HepG2 (cell line): Measurements from ENCODE around the gene TMEM232. TPM values are rescaled to one million over a fixed set of nuclear protein-coding genes. Genes with fewer than 3 reads are reported as not detected.

ENCODE experiments used
- ATAC-seq: fragments of 200-7000 bp; cut with Tn5 transposase; 3 replicates; pipeline ENCODE4 v1.9.1; 2020; ENCODE audit warnings: mild to moderate bottlenecking, moderate library complexity
- BruUV-seq: library from RNA; stranded (reverse); fragments of 400-500 nt; replicated peaks from 2 replicates; lab custom pipeline; 2021; lab: Mats Ljungman, UMichigan
- CTCF ChIA-PET: fragments of 300-600 bp; formaldehyde crosslinking; extraction: SDS; loops from one replicate; lab custom pipeline; 2021; ENCODE audit warnings: low total read pairs, inconsistent platforms, low intra/inter-chr PET ratio; lab: Yijun Ruan, JAX
- POLR2A ChIA-PET: fragments of 350-600 bp; sonication (Branson Sonifier 250); formaldehyde crosslinking; loops from one replicate; lab custom pipeline; 2020; ENCODE audit warnings: antibody characterized with exemption, inconsistent platforms; lab: Yijun Ruan, JAX
- DNase-seq: peaks from one replicate; pipeline ENCODE4 v3.0.0-alpha.2; 2015; ENCODE audit warnings: low spot score
- FAIRE-seq: peaks from 3 replicates; lab custom pipeline; 2011; peaks lifted over from hg19 to GRCh38; lab: Jason Lieb, UNC
- H2AFZ ChIP-seq: one replicate; pipeline ENCODE4 v1.6.1; 2011; ENCODE audit warnings: low read length, inconsistent platforms
- H3K27ac ChIP-seq: fragments of 300-600 bp; 3 replicates; pipeline ENCODE4 v1.8.0; 2011; ENCODE audit warnings: mixed run types, mild to moderate bottlenecking, mixed read lengths, low read length, inconsistent platforms; ENCODE audit not compliant: insufficient read depth; ENCODE audit errors: extremely low read length
- H3K27me3 ChIP-seq, 2 experiments: fragments of 200-600 bp in 1 of 2; 2 replicates in 1 of 2; 3 replicates in 1 of 2; pipeline versions ENCODE4 v1.6.0 to v1.8.0; 2011; ENCODE audit warnings: low read length in 2 of 2, mild to moderate bottlenecking in 2 of 2, moderate library complexity in 2 of 2, inconsistent platforms in 1 of 2; ENCODE audit not compliant: insufficient read depth in 2 of 2, control insufficient read depth in 1 of 2
- H3K36me3 ChIP-seq, 2 experiments: fragments of 200-600 bp in 1 of 2; replicated peaks in 1 of 2; 2 replicates in 1 of 2; 3 replicates in 1 of 2; pipeline versions ENCODE4 v1.5.1 to v1.8.0; 2011; ENCODE audit warnings: low read length in 2 of 2, inconsistent platforms in 1 of 2; ENCODE audit not compliant: insufficient read depth in 2 of 2, control insufficient read depth in 1 of 2
- H3K4me1 ChIP-seq: 2 replicates; pipeline ENCODE4 v1.5.1; 2012; ENCODE audit warnings: low read length, inconsistent platforms; ENCODE audit not compliant: insufficient read depth
- H3K4me2 ChIP-seq: 2 replicates; pipeline ENCODE4 v1.6.0; 2011; ENCODE audit warnings: low read depth, low read length, inconsistent platforms
- H3K4me3 ChIP-seq, 3 experiments: fragments of 200-600 bp in 1 of 3; sonication (generic), shearing (Covaris generic) in 1 of 3; replicated peaks in 1 of 3; 2 replicates each; pipeline ENCODE4 v1.5.1; 2011 to 2016; ENCODE audit warnings: low read length in 3 of 3, inconsistent platforms in 2 of 3, low read depth in 2 of 3, mild to moderate bottlenecking in 2 of 3, control low read depth in 1 of 3, mixed read lengths in 1 of 3; ENCODE audit not compliant: insufficient read depth in 1 of 3
- H3K79me2 ChIP-seq: one replicate; pipeline ENCODE4 v1.6.1; 2011; ENCODE audit warnings: low read length, inconsistent platforms; ENCODE audit not compliant: insufficient read depth
- H3K9ac ChIP-seq: 2 replicates; pipeline ENCODE4 v1.6.0; 2011; ENCODE audit warnings: mild to moderate bottlenecking, low read depth, low read length, inconsistent platforms; ENCODE audit not compliant: insufficient read depth
- H3K9me3 ChIP-seq: 2 replicates; pipeline ENCODE4 v1.5.1; 2012; ENCODE audit warnings: mild to moderate bottlenecking, low read length
- H4K20me1 ChIP-seq: 2 replicates; pipeline ENCODE4 v1.6.0; 2011; ENCODE audit warnings: inconsistent platforms, mild to moderate bottlenecking, low read length, moderate library complexity; ENCODE audit not compliant: insufficient read depth
- CEBPB ChIP-seq: IDR thresholded peaks from 2 replicates; pipeline ENCODE4 v1.6.1; 2011; ENCODE audit warnings: low read depth, low read length, improper control_type of control experiment, borderline replicate concordance
- DNMT3B ChIP-seq: conservative IDR thresholded peaks from 2 replicates; pipeline ENCODE4 v1.6.1; 2016; ENCODE audit warnings: missing biosample characterization, control low read depth
- HNRNPH1 ChIP-seq: fragments of 200-400 bp; formaldehyde crosslinking; optimal IDR thresholded peaks from 2 replicates; pipeline ENCODE3; 2017; ENCODE audit warnings: mild to moderate bottlenecking, low read depth, low read length
- KDM3A ChIP-seq: IDR thresholded peaks from 2 replicates; pipeline ENCODE4 v1.6.1; 2018; ENCODE audit warnings: low read depth, missing compliant biosample characterization
- KMT2A ChIP-seq: sonication (generic); formaldehyde crosslinking; IDR thresholded peaks from 2 replicates; pipeline ENCODE4 v1.4.0; 2020; ENCODE audit warnings: missing genetic modification reagents
- REPIN1 ChIP-seq: sonication (generic); formaldehyde crosslinking; IDR thresholded peaks from 2 replicates; pipeline ENCODE4 v1.8.0; 2022; ENCODE audit warnings: missing genetic modification reagents, low read depth, mild to moderate bottlenecking, borderline replicate concordance
- SIN3A ChIP-seq: IDR thresholded peaks from 2 replicates; pipeline ENCODE4 v1.6.1; 2011; ENCODE audit warnings: low read depth, mild to moderate bottlenecking, control low read depth, low read length, borderline replicate concordance
- TARDBP ChIP-seq: sonication (generic); formaldehyde crosslinking; IDR thresholded peaks from 2 replicates; pipeline ENCODE4 v1.8.0; 2022; ENCODE audit warnings: mild to moderate bottlenecking, missing genetic modification reagents
- ZFYVE20 ChIP-seq: sonication (generic); formaldehyde crosslinking; IDR thresholded peaks from 2 replicates; pipeline ENCODE4 v1.8.0; 2023; ENCODE audit warnings: low read depth, mild to moderate bottlenecking, moderate library complexity, missing genetic modification reagents, borderline replicate concordance
- ZNF138 ChIP-seq: sonication (generic); formaldehyde crosslinking; IDR thresholded peaks from 2 replicates; pipeline ENCODE4 v1.5.0; 2020; ENCODE audit warnings: mild to moderate bottlenecking, low read depth, missing genetic modification reagents
- ZNF331 ChIP-seq: sonication (generic); formaldehyde crosslinking; IDR thresholded peaks from 2 replicates; pipeline ENCODE4 v1.4.0; 2020; ENCODE audit warnings: missing genetic modification reagents
- ZNF652 ChIP-seq: IDR thresholded peaks from 2 replicates; pipeline ENCODE4 v1.6.1; 2016; ENCODE audit warnings: low read depth, borderline replicate concordance
- ZNF775 ChIP-seq: sonication (generic); formaldehyde crosslinking; IDR thresholded peaks from 2 replicates; pipeline ENCODE4 v1.4.0; 2020; ENCODE audit warnings: missing genetic modification reagents, mild to moderate bottlenecking, moderate library complexity, borderline replicate concordance
- ZNF850 ChIP-seq: sonication (generic); formaldehyde crosslinking; conservative IDR thresholded peaks from 2 replicates; pipeline ENCODE4 v1.9.0; 2021; ENCODE audit warnings: mild to moderate bottlenecking, missing genetic modification reagents
- WGBS: methylation state at CpG from one replicate; pipeline ENCODE4 v1.1.6; 2017; ENCODE audit warnings: low lambda C conversion rate; 5-methylcytosine and 5-hydroxymethylcytosine counted together
- in situ Hi-C: cut with HindIII; loops from 2 replicates; pipeline ENCODE4 v1.10.0; 2017; ENCODE audit warnings: low pct_unique_long_range_greater_than_20kb; ENCODE audit not compliant: extremely low pct_ligation_motif_present
- intact Hi-C: fragments of 100-400 bp; cut with micrococcal nuclease; formaldehyde crosslinking; loops from one replicate; pipeline ENCODE4 v1.10.0; 2022; ENCODE audit not compliant: unreplicated experiment
- polyA plus RNA-seq, 8 experiments: library from polyadenylated mRNA; depleted of rRNA in 3 of 8; stranded (reverse) in 7 of 8; unstranded in 1 of 8; fragments of >200 nt; fragmentation: Illumina TruSeq in 4 of 8; extraction: Trizol in 4 of 8; gene quantifications; 2 replicates each; pipeline versions ENCODE4 v1.2.1 to v1.2.3, GENCODE V29; 2011 to 2016; ENCODE audit warnings: low read depth in 4 of 8, missing spikeins in 1 of 8, mixed read lengths in 1 of 8; ENCODE audit not compliant: insufficient read depth in 1 of 8
- total RNA-seq, 5 experiments: library from RNA; depleted of rRNA; stranded (reverse); fragments of >200 nt; fragmentation: Illumina TruSeq; extraction: Trizol; gene quantifications; 2 replicates each; pipeline ENCODE4 v1.2.3, GENCODE V29; 2016; ENCODE audit warnings: low read depth in 1 of 5
- TF ChIP-seq, protein P1 (sequence below): sonication (generic); formaldehyde crosslinking; IDR thresholded peaks from 2 replicates; pipeline ENCODE4 v1.4.0; 2020; ENCODE audit warnings: missing genetic modification reagents
- TF ChIP-seq, protein P2 (sequence below): sonication (generic); formaldehyde crosslinking; IDR thresholded peaks from 2 replicates; pipeline ENCODE4 v1.4.0; 2020; ENCODE audit warnings: low read depth, mild to moderate bottlenecking, missing genetic modification reagents
- TF ChIP-seq, protein P3 (sequence below): sonication (generic); formaldehyde crosslinking; IDR thresholded peaks from 2 replicates; pipeline ENCODE4 v1.9.0; 2021; ENCODE audit warnings: missing genetic modification reagents, borderline replicate concordance

TMEM232 gene
- total and polyA plus RNA-seq, 2 of the 13 experiments (the other 11 are each of a cell fraction or from before 2014, with no cell fraction given), result 0.29 to 0.71 TPM

DNA sequence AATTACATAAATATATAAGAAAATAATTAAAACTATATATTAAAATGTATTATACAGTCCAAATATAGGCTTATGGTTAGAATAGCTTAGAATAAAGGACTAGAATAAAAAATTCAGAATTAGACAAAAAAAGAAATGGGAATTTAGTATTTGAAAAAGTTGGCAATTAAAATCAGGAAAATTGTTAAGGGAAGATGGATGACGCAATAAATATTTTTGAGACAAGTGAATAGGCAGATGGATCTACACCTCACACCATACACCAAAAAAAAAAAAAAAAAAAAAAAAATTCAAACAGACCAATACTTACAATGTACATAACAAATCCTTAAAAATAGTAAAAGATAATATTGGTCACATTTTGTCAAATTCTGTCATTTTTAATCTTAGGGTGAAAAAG lies 200.7 kb downstream of the TMEM232 start:
- intact Hi-C loops (no loop called here), in situ Hi-C loops (no loop called here)
- TF ChIP-seq KMT2A (CRISPR knock-in tag), result no peak
- TF ChIP-seq CEBPB, result peak; percentile 49; the same call in 1 of the 2 replicates
- 97% methylated on average over 1 of the region's 1 CpG for WGBS
- CTCF ChIA-PET, result no interaction called here
- Histone ChIP-seq H3K36me3 (no peaks in the 10 kb centered on the region), H3K4me3 (no peak overlapping the region), H3K27me3 (no peaks in the 10 kb centered on the region), H3K79me2 (no peaks in the 10 kb centered on the region), H3K9me3 (peaks cover 5% of the 10 kb centered on the region; the same call in 1 of the 2 replicates), H2AFZ (no peak overlapping the region), H3K4me2 (no peak overlapping the region), H3K27ac (no peak overlapping the region), H4K20me1 (no peaks in the 10 kb centered on the region), H3K4me1 (no peaks in the 10 kb centered on the region), H3K9ac (no peak overlapping the region)
- ATAC-seq (no peak), FAIRE-seq (no peak), DNase-seq (no peak)
- BruUV-seq, result no TSS peak
- POLR2A ChIA-PET, result no interaction called here

DNA sequence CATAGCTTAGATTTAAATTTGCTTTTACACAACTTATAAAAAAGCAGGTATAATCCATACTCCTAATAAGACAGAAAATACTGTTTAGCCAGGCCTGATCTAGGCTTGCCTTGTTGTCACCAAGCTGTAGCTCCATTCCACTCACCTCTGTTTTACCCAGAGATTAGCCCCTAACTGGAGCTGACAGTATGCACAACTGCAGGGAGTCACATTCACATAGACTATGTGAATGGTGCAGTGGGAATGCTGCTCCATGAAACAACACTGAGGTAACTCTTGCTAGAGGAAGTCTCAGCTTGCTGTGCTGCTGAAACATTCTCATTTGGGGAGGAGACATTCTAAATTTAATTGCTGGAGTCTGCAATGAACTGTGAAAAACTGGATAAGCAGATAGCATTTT lies 209.1 kb downstream of the TMEM232 start:
- Histone ChIP-seq H3K4me1 (no peaks in the 10 kb centered on the region), H4K20me1 (no peaks in the 10 kb centered on the region), H3K27me3 (no peaks in the 10 kb centered on the region), H3K9ac (no peak overlapping the region), H3K79me2 (no peaks in the 10 kb centered on the region), H3K27ac (no peak overlapping the region), H3K36me3 (no peaks in the 10 kb centered on the region), H3K9me3 (peaks cover 5% of the 10 kb centered on the region; the same call in 1 of the 2 replicates), H3K4me2 (no peak overlapping the region), H2AFZ (no peak overlapping the region), H3K4me3 (no peak overlapping the region)
- CTCF ChIA-PET, result no interaction called here
- DNase-seq (no peak), ATAC-seq (no peak), FAIRE-seq (no peak)
- BruUV-seq, result no TSS peak
- POLR2A ChIA-PET, result no interaction called here
- in situ Hi-C loops, result no loop called here
- intact Hi-C loops, result no loop called here
- no peak for TF ChIP-seq ZNF775 (CRISPR knock-in tag)
- TF ChIP-seq ZNF331 (CRISPR knock-in tag), result no peak
- TF ChIP-seq, protein P1, sequence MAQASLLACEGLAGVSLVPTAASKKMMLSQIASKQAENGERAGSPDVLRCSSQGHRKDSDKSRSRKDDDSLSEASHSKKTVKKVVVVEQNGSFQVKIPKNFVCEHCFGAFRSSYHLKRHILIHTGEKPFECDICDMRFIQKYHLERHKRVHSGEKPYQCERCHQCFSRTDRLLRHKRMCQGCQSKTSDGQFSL, result no peak
- TF ChIP-seq TARDBP (CRISPR knock-in tag), result no peak
- TF ChIP-seq, protein P2, sequence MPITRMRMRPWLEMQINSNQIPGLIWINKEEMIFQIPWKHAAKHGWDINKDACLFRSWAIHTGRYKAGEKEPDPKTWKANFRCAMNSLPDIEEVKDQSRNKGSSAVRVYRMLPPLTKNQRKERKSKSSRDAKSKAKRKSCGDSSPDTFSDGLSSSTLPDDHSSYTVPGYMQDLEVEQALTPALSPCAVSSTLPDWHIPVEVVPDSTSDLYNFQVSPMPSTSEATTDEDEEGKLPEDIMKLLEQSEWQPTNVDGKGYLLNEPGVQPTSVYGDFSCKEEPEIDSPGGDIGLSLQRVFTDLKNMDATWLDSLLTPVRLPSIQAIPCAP, result no peak
- no peak for TF ChIP-seq ZNF652 (CRISPR knock-in tag)
- no peak for TF ChIP-seq REPIN1 (CRISPR knock-in tag)
- no peak for TF ChIP-seq ZFYVE20 (CRISPR knock-in tag)
- TF ChIP-seq, protein P3, sequence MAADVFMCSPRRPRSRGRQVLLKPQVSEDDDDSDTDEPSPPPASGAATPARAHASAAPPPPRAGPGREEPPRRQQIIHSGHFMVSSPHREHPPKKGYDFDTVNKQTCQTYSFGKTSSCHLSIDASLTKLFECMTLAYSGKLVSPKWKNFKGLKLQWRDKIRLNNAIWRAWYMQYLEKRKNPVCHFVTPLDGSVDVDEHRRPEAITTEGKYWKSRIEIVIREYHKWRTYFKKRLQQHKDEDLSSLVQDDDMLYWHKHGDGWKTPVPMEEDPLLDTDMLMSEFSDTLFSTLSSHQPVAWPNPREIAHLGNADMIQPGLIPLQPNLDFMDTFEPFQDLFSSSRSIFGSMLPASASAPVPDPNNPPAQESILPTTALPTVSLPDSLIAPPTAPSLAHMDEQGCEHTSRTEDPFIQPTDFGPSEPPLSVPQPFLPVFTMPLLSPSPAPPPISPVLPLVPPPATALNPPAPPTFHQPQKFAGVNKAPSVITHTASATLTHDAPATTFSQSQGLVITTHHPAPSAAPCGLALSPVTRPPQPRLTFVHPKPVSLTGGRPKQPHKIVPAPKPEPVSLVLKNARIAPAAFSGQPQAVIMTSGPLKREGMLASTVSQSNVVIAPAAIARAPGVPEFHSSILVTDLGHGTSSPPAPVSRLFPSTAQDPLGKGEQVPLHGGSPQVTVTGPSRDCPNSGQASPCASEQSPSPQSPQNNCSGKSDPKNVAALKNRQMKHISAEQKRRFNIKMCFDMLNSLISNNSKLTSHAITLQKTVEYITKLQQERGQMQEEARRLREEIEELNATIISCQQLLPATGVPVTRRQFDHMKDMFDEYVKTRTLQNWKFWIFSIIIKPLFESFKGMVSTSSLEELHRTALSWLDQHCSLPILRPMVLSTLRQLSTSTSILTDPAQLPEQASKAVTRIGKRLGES (CRISPR knock-in tag), result no peak
- TF ChIP-seq ZNF850 (CRISPR knock-in tag), result no peak
- no peak for TF ChIP-seq KDM3A (CRISPR knock-in tag)
- no peak for TF ChIP-seq ZNF138 (CRISPR knock-in tag)
- no peak for TF ChIP-seq SIN3A
- TF ChIP-seq DNMT3B (CRISPR knock-in tag), result no peak
- TF ChIP-seq HNRNPH1, result no peak
